ENCODE results near the gene LEP. TPM values are rescaled to one million over a fixed set of nuclear protein-coding genes. Genes with fewer than 3 reads are reported as not detected.
A peak's percentile ranks its signal among the peaks of the same experiment; 100 is the strongest.

Gene LEP
- total and polyA plus RNA-seq, 2 donors (not counting 1 experiment from before 2014, with no cell fraction given) = 0.36 to 2.8 TPM

DNA sequence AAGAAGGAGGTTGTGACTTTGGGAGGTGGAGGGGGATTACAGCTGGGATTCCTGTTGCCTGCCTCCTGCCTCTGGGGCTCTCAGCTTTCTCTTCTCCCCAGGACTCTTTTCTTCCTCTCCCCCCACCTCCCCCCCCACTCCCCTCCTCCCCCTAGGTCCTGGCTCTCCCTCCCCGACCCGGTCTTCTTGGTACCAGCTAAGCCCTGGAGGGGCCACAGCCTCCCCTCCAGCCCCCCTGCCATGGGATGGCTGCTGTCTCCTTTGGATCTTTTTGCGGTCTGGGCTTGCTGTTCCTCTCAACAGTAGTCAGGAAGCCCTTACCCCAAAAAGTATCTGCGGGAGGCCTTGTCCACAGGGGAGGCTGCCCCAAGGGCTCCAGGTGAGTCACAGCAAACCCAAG, 33.5 kb upstream of the LEP start:
- no peak overlapping the region for H2AFZ ChIP-seq (ENCODE audit: low read length)
- H3K9me3 ChIP-seq (ENCODE audit: control insufficient read depth, insufficient read depth, low read depth, low read length) = no peaks in the 10 kb centered on the region
- H3K4me1 ChIP-seq (ENCODE audit: control insufficient read depth, extremely low read depth, insufficient read depth, low read length) = no peaks in the 10 kb centered on the region
- H3K27ac ChIP-seq (ENCODE audit: insufficient read depth, low read length) = no peak overlapping the region
- no peak overlapping the region for H3K9ac ChIP-seq (ENCODE audit: insufficient read depth, low read length)
- H3K79me2 ChIP-seq (ENCODE audit: control insufficient read depth, insufficient read depth, low read length) = no peaks in the 10 kb centered on the region
- no peak overlapping the region for H3K4me2 ChIP-seq (ENCODE audit: extremely low read depth, insufficient read depth, low read length)
- no peak overlapping the region for H3K4me3 ChIP-seq (replicated peaks in 1 of 4; ENCODE audit: control extremely low read depth in 1 of 4, insufficient read depth in 1 of 4, low read depth in 3 of 4, low read length in 4 of 4)
- peaks cover 37% of the 10 kb centered on the region for H3K27me3 ChIP-seq (ENCODE audit: control insufficient read depth, insufficient read depth, low read length)
- TF ChIP-seq EZH2 (IDR thresholded peaks at IDR 0.05; ENCODE audit: low read length, missing control alignments) (no peak), CTCF (conservative IDR thresholded peaks at IDR 0.05 in 1 of 2, IDR thresholded peaks at IDR 0.05 in 1 of 2; ENCODE audit: low read depth in 1 of 2, low read length in 2 of 2) (no peak)
- H4K20me1 ChIP-seq (ENCODE audit: control insufficient read depth, extremely low read depth, insufficient read depth, low read length) = no peaks in the 10 kb centered on the region
- H3K36me3 ChIP-seq (ENCODE audit: control insufficient read depth, insufficient read depth, low read length) = no peaks in the 10 kb centered on the region
- DNase-seq (ENCODE audit: low read depth in 2 of 2) = no peak

DNA sequence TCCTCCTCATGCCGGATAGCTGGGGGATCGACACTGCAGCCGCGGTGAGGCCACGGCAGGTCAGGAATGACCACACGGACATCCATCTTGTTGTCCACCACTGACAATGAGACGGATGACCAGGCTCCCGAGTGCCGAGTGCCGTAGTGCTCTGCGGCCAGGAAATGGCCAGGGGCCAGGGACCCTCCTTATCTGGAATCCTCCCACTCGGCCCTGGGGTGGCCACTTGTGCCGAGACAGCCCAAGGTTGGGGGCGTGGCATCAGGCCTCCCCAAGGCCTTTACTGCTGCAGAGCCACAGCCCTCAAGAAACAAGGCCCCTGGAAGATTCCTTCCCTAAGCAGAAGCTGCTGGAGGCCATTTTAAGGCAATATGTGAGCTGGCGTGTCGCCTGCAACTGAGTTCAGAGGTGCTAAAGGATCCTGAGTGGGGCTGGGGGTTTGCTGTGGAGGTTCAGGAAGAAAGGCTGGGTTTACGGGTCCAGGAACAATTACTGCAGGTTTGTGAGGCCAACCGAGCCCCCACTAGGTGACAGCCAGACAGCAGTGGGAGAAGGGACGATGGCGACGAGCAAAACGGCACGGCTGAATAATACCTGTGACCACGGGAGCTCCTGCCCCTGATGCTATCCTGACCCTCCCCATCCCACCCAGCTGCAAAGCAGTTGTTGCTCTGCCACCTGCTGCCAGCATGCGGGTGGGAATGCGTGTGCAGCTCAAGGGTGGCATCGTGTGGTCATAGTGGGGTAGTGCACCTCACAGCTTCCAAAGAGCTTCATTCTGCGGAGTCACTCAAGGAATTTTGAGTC, 31.6 kb upstream of the LEP start:
- H3K27me3 ChIP-seq (ENCODE audit: control insufficient read depth, insufficient read depth, low read length) = peaks cover 23% of the 10 kb centered on the region
- peak; percentile 62 to 78 for DNase-seq (ENCODE audit: low read depth in 2 of 2)

DNA sequence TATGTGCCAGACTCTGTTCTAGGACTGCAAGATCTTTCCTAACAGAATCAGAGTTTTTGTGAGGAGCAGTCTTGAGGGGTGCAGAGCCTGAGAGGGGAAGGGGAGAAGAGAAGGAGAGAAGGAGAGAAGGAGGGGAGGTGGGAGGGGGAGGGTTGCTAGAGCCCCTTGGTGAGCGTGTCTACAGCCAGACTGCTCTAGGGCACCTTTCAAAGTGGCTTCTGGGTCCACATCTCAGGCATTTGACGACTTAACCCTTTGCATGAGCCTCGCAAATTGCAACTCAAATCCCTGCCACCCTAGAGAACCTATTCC, 31.1 kb upstream of the LEP start:
- H3K27ac ChIP-seq (ENCODE audit: insufficient read depth, low read length) = no peak overlapping the region
- DNase-seq (ENCODE audit: low read depth in 2 of 2) = no peak
- H3K36me3 ChIP-seq (ENCODE audit: control insufficient read depth, insufficient read depth, low read length) = no peaks in the 10 kb centered on the region
- peaks cover 2% of the 10 kb centered on the region for H3K4me1 ChIP-seq (ENCODE audit: control insufficient read depth, extremely low read depth, insufficient read depth, low read length)
- peaks cover 18% of the 10 kb centered on the region for H3K27me3 ChIP-seq (ENCODE audit: control insufficient read depth, insufficient read depth, low read length)
- no peak overlapping the region for H3K4me2 ChIP-seq (ENCODE audit: extremely low read depth, insufficient read depth, low read length)
- H3K4me3 ChIP-seq (replicated peaks in 1 of 4; ENCODE audit: control extremely low read depth in 1 of 4, insufficient read depth in 1 of 4, low read depth in 3 of 4, low read length in 4 of 4) = no peak overlapping the region
- H3K9me3 ChIP-seq (ENCODE audit: control insufficient read depth, insufficient read depth, low read depth, low read length) = no peaks in the 10 kb centered on the region
- H4K20me1 ChIP-seq (ENCODE audit: control insufficient read depth, extremely low read depth, insufficient read depth, low read length) = no peaks in the 10 kb centered on the region
- no peak overlapping the region for H3K9ac ChIP-seq (ENCODE audit: insufficient read depth, low read length)
- TF ChIP-seq CTCF (conservative IDR thresholded peaks at IDR 0.05 in 1 of 2, IDR thresholded peaks at IDR 0.05 in 1 of 2; ENCODE audit: low read depth in 1 of 2, low read length in 2 of 2) (no peak), EZH2 (IDR thresholded peaks at IDR 0.05; ENCODE audit: low read length, missing control alignments) (no peak)
- no peaks in the 10 kb centered on the region for H3K79me2 ChIP-seq (ENCODE audit: control insufficient read depth, insufficient read depth, low read length)
- H2AFZ ChIP-seq (ENCODE audit: low read length) = no peak overlapping the region

More for the DNA sequence above, 31.6 kb upstream of the LEP start:
- H3K9me3 ChIP-seq (ENCODE audit: control insufficient read depth, insufficient read depth, low read depth, low read length) = no peaks in the 10 kb centered on the region
- H3K9ac ChIP-seq (ENCODE audit: insufficient read depth, low read length) = no peak overlapping the region
- H3K4me3 ChIP-seq (replicated peaks in 1 of 4; ENCODE audit: control extremely low read depth in 1 of 4, insufficient read depth in 1 of 4, low read depth in 3 of 4, low read length in 4 of 4) = no peak overlapping the region
- H3K4me1 ChIP-seq (ENCODE audit: control insufficient read depth, extremely low read depth, insufficient read depth, low read length) = no peaks in the 10 kb centered on the region
- H2AFZ ChIP-seq (ENCODE audit: low read length) = no peak overlapping the region
- H3K79me2 ChIP-seq (ENCODE audit: control insufficient read depth, insufficient read depth, low read length) = no peaks in the 10 kb centered on the region
- no peak overlapping the region for H3K27ac ChIP-seq (ENCODE audit: insufficient read depth, low read length)
- H3K4me2 ChIP-seq (ENCODE audit: extremely low read depth, insufficient read depth, low read length) = no peak overlapping the region
- TF ChIP-seq CTCF (conservative IDR thresholded peaks at IDR 0.05 in 1 of 2, IDR thresholded peaks at IDR 0.05 in 1 of 2; ENCODE audit: low read depth in 1 of 2, low read length in 2 of 2) = peak; percentile 95 to 99
- no peak for TF ChIP-seq EZH2 (IDR thresholded peaks at IDR 0.05; ENCODE audit: low read length, missing control alignments)
- H4K20me1 ChIP-seq (ENCODE audit: control insufficient read depth, extremely low read depth, insufficient read depth, low read length) = no peaks in the 10 kb centered on the region
- H3K36me3 ChIP-seq (ENCODE audit: control insufficient read depth, insufficient read depth, low read length) = no peaks in the 10 kb centered on the region
